IMR-90 (cell line): ENCODE measurements around the gene TMEM238. TPM values are rescaled to one million over a fixed set of nuclear protein-coding genes. Genes with fewer than 3 reads are reported as not detected.

Source experiments
- ATAC-seq: fragments of 200-7000 bp; cut with Tn5 transposase; 2 replicates; pipeline ENCODE4 v1.9.1; 2020; ENCODE audit warnings: low read depth, mild to moderate bottlenecking, moderate library complexity
- BruUV-seq: library from RNA; stranded (reverse); fragments of 400-500 nt; replicated peaks from 2 replicates; lab custom pipeline; 2021; lab: Mats Ljungman, UMichigan
- CTCF ChIA-PET: fragments of 300-600 bp; formaldehyde crosslinking; extraction: SDS; loops from one replicate; lab custom pipeline; 2021; ENCODE audit warnings: antibody characterized with exemption; lab: Yijun Ruan, JAX
- POLR2A ChIA-PET: fragments of 300-600 bp; sonication (Branson Sonifier 250); formaldehyde crosslinking; loops from one replicate; lab custom pipeline; 2022; ENCODE audit warnings: antibody characterized with exemption; ENCODE audit not compliant: unreplicated experiment; lab: Charles Lee
- DNase-seq: peaks from one replicate; pipeline ENCODE4 v3.0.0; 2013
- H2AFZ ChIP-seq: replicated peaks from 2 replicates; pipeline ENCODE3; 2013; ENCODE audit warnings: low read length, mild to moderate bottlenecking; ENCODE audit not compliant: poor library complexity
- H2AK5ac ChIP-seq: 2 replicates; pipeline ENCODE4 v1.6.1; 2013; ENCODE audit warnings: low read depth, low read length, inconsistent platforms
- H2AK9ac ChIP-seq: replicated peaks from 2 replicates; pipeline ENCODE3; 2013; ENCODE audit warnings: mild to moderate bottlenecking, low read depth, low read length, moderate library complexity; ENCODE audit not compliant: poor library complexity
- H2BK120ac ChIP-seq: 2 replicates; pipeline ENCODE4 v1.6.1; 2013; ENCODE audit warnings: low read depth, low read length, inconsistent platforms
- H2BK15ac ChIP-seq: 3 replicates; pipeline ENCODE4 v1.6.1; 2013; ENCODE audit warnings: low read depth, low read length, inconsistent platforms
- H2BK20ac ChIP-seq: 2 replicates; pipeline ENCODE4 v1.6.1; 2013; ENCODE audit warnings: low read depth, mild to moderate bottlenecking, inconsistent platforms, low read length, moderate library complexity
- H2BK5ac ChIP-seq: 2 replicates; pipeline ENCODE4 v1.6.1; 2013; ENCODE audit warnings: mild to moderate bottlenecking, low read depth, low read length, inconsistent platforms; ENCODE audit not compliant: poor library complexity, severe bottlenecking
- H3K14ac ChIP-seq: replicated peaks from 2 replicates; pipeline ENCODE4 v1.6.1; 2013; ENCODE audit warnings: low read depth, low read length, inconsistent platforms
- H3K18ac ChIP-seq: 2 replicates; pipeline ENCODE4 v1.6.1; 2013; ENCODE audit warnings: low read depth, low read length, control low read depth
- H3K23ac ChIP-seq: 2 replicates; pipeline ENCODE4 v1.6.1; 2013; ENCODE audit warnings: low read depth, low read length, inconsistent platforms
- H3K27ac ChIP-seq: 2 replicates; pipeline ENCODE4 v1.5.1; 2013; ENCODE audit warnings: mild to moderate bottlenecking, control low read depth, low read length; ENCODE audit not compliant: insufficient read depth
- H3K27me3 ChIP-seq: 2 replicates; pipeline ENCODE4 v1.6.1; 2013; ENCODE audit warnings: low read length; ENCODE audit not compliant: control insufficient read depth, insufficient read depth
- H3K36me3 ChIP-seq: 2 replicates; pipeline ENCODE4 v1.6.1; 2013; ENCODE audit warnings: low read length, mixed read lengths; ENCODE audit not compliant: control insufficient read depth, insufficient read depth
- H3K4ac ChIP-seq: 2 replicates; pipeline ENCODE4 v1.6.1; 2013; ENCODE audit warnings: low read depth, low read length, inconsistent platforms
- H3K4me1 ChIP-seq: 2 replicates; pipeline ENCODE4 v1.6.1; 2013; ENCODE audit warnings: low read length, mixed read lengths; ENCODE audit not compliant: control insufficient read depth, insufficient read depth
- H3K4me2 ChIP-seq: 2 replicates; pipeline ENCODE4 v1.6.1; 2013; ENCODE audit warnings: low read depth, mild to moderate bottlenecking, control low read depth, low read length, moderate library complexity
- H3K4me3 ChIP-seq: 2 replicates; pipeline ENCODE4 v1.5.1; 2013; ENCODE audit warnings: low read depth, mild to moderate bottlenecking, control low read depth, low read length, moderate library complexity; ENCODE audit not compliant: insufficient read depth
- H3K56ac ChIP-seq: 2 replicates; pipeline ENCODE4 v1.6.1; 2013; ENCODE audit warnings: low read length, inconsistent platforms; ENCODE audit not compliant: insufficient read depth; ENCODE audit errors: extremely low read depth
- H3K79me1 ChIP-seq, 2 experiments: 2 replicates each; pipeline ENCODE4 v1.6.1; 2013; ENCODE audit warnings: low read length in 2 of 2, inconsistent platforms in 1 of 2, low read depth in 1 of 2
- H3K9ac ChIP-seq: 2 replicates; pipeline ENCODE4 v1.6.1; 2013; ENCODE audit warnings: low read depth, low read length, control low read depth
- H3K9me1 ChIP-seq: 2 replicates; pipeline ENCODE4 v1.6.1; 2013; ENCODE audit warnings: low read length, inconsistent platforms; ENCODE audit not compliant: insufficient read depth
- H3K9me3 ChIP-seq: 2 replicates; pipeline ENCODE4 v1.6.1; 2013; ENCODE audit warnings: low read length; ENCODE audit not compliant: control insufficient read depth, insufficient read depth
- H4K20me1 ChIP-seq: 2 replicates; pipeline ENCODE4 v1.6.1; 2013; ENCODE audit warnings: low read length, inconsistent platforms; ENCODE audit not compliant: insufficient read depth
- H4K5ac ChIP-seq: 2 replicates; pipeline ENCODE4 v1.6.1; 2013; ENCODE audit warnings: mild to moderate bottlenecking, low read depth, low read length, control low read depth
- H4K8ac ChIP-seq, 2 experiments: 2 replicates each; pipeline ENCODE4 v1.6.1; 2013; ENCODE audit warnings: low read depth in 2 of 2, low read length in 2 of 2, control low read depth in 1 of 2, inconsistent platforms in 1 of 2
- H4K91ac ChIP-seq: 2 replicates; pipeline ENCODE4 v1.6.1; 2013; ENCODE audit warnings: low read depth, low read length, inconsistent platforms; ENCODE audit not compliant: insufficient read depth
- BHLHE40 ChIP-seq: fragments of 150-350 bp; IDR thresholded peaks from 2 replicates; pipeline ENCODE4 v1.6.1; 2016; ENCODE audit warnings: mild to moderate bottlenecking, low read depth, low read length
- CEBPB ChIP-seq: IDR thresholded peaks from 2 replicates; pipeline ENCODE4 v1.6.1; 2012; ENCODE audit warnings: low read depth, low read length, improper control_type of control experiment
- CHD1 ChIP-seq: IDR thresholded peaks from 2 replicates; pipeline ENCODE4 v1.6.1; 2012; ENCODE audit warnings: low read depth, low read length, improper control_type of control experiment
- FOS ChIP-seq: fragments of 150-350 bp; IDR thresholded peaks from 2 replicates; pipeline ENCODE4 v1.6.1; 2016; ENCODE audit warnings: low read depth, low read length
- MAFK ChIP-seq: IDR thresholded peaks from 2 replicates; pipeline ENCODE4 v1.6.1; 2012; ENCODE audit warnings: low read depth, low read length, improper control_type of control experiment
- MAZ ChIP-seq: IDR thresholded peaks from 2 replicates; pipeline ENCODE4 v1.6.1; 2012; ENCODE audit warnings: low read depth, mild to moderate bottlenecking, low read length, improper control_type of control experiment, moderate library complexity, borderline replicate concordance
- MXI1 ChIP-seq: IDR thresholded peaks from 2 replicates; pipeline ENCODE4 v1.6.1; 2012; ENCODE audit warnings: low read depth, mild to moderate bottlenecking, low read length, moderate library complexity, borderline replicate concordance
- NFE2L2 ChIP-seq: fragments of 150-350 bp; IDR thresholded peaks from 2 replicates; pipeline ENCODE4 v1.6.1; 2016; ENCODE audit warnings: low read depth, mild to moderate bottlenecking, low read length
- POLR2A ChIP-seq: IDR thresholded peaks from 2 replicates; pipeline ENCODE4 v1.6.1; 2012; ENCODE audit warnings: mild to moderate bottlenecking, low read depth, low read length
- RAD21 ChIP-seq: IDR thresholded peaks from 2 replicates; pipeline ENCODE4 v1.6.1; 2012; ENCODE audit warnings: low read length, improper control_type of control experiment
- RCOR1 ChIP-seq: IDR thresholded peaks from 2 replicates; pipeline ENCODE4 v1.6.1; 2012; ENCODE audit warnings: mild to moderate bottlenecking, low read length, improper control_type of control experiment; ENCODE audit not compliant: insufficient replicate concordance
- RFX5 ChIP-seq: IDR thresholded peaks from 2 replicates; pipeline ENCODE4 v1.8.0; 2012; ENCODE audit warnings: low read depth, mild to moderate bottlenecking, low read length, moderate library complexity
- SMC3 ChIP-seq: fragments of 150-350 bp; IDR thresholded peaks from 2 replicates; pipeline ENCODE4 v1.6.1; 2016; ENCODE audit warnings: low read depth, mild to moderate bottlenecking, antibody characterized with exemption, low read length, moderate library complexity
- WGBS, 2 experiments: methylation state at CpG; one replicate each; pipeline versions ENCODE4 v1.1.5 to v1.1.7; 2013; ENCODE audit warnings: missing lambda C conversion rate in 2 of 2; ENCODE audit not compliant: insufficient read length in 1 of 2; ENCODE audit errors: extremely low coverage in 2 of 2; 5-methylcytosine and 5-hydroxymethylcytosine counted together
- dilution Hi-C: fragments of 300-500 bp; cut with HindIII; formaldehyde crosslinking; loops from one replicate; pipeline ENCODE4 v1.14.3; 2018; ENCODE audit warnings: low sequenced_read_pairs; ENCODE audit not compliant: unreplicated experiment
- in situ Hi-C: fragments of 300-500 bp; cut with MboI; formaldehyde crosslinking; loops from 3 replicates; pipeline ENCODE4 v1.14.3; 2019; ENCODE audit warnings: low sequenced_read_pairs, inconsistent platforms, mixed read lengths
- intact Hi-C: fragments of 100-400 bp; cut with micrococcal nuclease; formaldehyde crosslinking; loops from 2 replicates; pipeline ENCODE4 v1.10.0; 2022
- polyA plus RNA-seq, 3 experiments: library from polyadenylated mRNA; depleted of rRNA; stranded (reverse); fragments of >200 nt; gene quantifications; 2 replicates each; pipeline ENCODE4 v1.2.3, GENCODE V29; 2012; ENCODE audit warnings: low replicate concordance in 1 of 3
- total RNA-seq: library from RNA; depleted of rRNA; stranded (reverse); fragments of >200 nt; gene quantifications from 2 replicates; pipeline ENCODE4 v1.2.3, GENCODE V29; 2012
- TF ChIP-seq, protein P1 (sequence below): fragments of 150-350 bp; IDR thresholded peaks from 2 replicates; pipeline ENCODE4 v1.6.1; 2017; ENCODE audit warnings: mild to moderate bottlenecking, antibody characterized with exemption, low read length, low read depth
- TF ChIP-seq, protein P2 (sequence below): fragments of 150-350 bp; IDR thresholded peaks from 2 replicates; pipeline ENCODE4 v1.6.1; 2016; ENCODE audit warnings: low read depth, mild to moderate bottlenecking, low read length, moderate library complexity, borderline replicate concordance
- TF ChIP-seq, protein P3 (sequence below): conservative IDR thresholded peaks from 2 replicates; pipeline ENCODE4 v1.5.1; 2012; ENCODE audit warnings: mild to moderate bottlenecking, low read depth, low read length, improper control_type of control experiment

Gene TMEM238
- total and polyA plus RNA-seq, 2 of the 4 experiments (the other 2 are of a cell fraction), result not detected

DNA sequence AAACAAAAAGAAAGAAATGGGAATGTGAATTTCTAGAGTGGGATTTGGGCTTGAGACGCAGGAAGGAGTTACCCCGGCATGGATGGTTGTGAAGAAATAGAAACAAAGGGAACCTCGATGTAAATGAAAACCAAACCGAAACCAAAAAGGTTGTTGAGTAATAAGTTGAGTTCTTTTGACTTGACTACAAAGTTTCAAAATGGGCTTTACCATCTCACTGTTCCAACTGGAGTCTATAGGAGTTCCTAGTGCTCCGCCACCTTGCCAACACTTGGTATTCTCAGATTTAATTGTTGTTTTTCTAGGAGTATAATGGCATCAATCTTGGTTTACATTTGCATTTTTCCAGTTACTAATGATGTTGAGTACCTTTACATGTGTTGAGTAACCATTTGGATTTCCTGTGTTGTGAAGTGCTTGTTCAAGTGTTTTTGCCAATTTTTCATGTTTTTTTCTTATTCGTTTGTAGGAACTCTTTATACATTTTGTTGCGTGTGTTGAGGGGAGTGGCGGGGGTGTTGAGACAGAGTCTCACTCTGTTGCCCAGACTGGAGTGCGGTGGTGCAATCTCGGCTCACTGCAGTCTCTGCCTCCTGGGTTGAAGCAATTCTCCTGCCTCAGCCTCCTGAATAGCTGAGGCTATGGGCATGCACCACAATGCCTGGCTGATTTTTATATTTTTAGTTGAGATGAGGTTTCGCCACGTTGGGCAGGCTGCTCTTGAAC is 14.3 kb upstream of the TMEM238 start:
- Histone ChIP-seq H3K56ac (no peak overlapping the region), H2BK120ac (no peak overlapping the region), H3K9me1 (no peaks in the 10 kb centered on the region), H4K91ac (no peak overlapping the region), H2BK15ac (no peak overlapping the region), H3K27ac (no peak overlapping the region), H3K4ac (no peak overlapping the region), H3K4me1 (no peaks in the 10 kb centered on the region), H4K20me1 (peaks cover 38% of the 10 kb centered on the region), H3K9me3 (no peaks in the 10 kb centered on the region), H3K18ac (no peak overlapping the region), H3K4me2 (no peak overlapping the region), H4K8ac (no peak overlapping the region), H2AFZ (no peak overlapping the region), H4K5ac (no peak overlapping the region), H2BK20ac (no peak overlapping the region), H3K36me3 (peaks cover 26% of the 10 kb centered on the region), H3K9ac (no peak overlapping the region), H3K23ac (no peak overlapping the region), H3K79me1 (peaks cover 6 to 31% of the 10 kb centered on the region in 2 experiments), H2AK5ac (no peak overlapping the region; the same call in 1 of the 2 replicates), H3K4me3 (no peak overlapping the region), H3K14ac (no peak overlapping the region), H3K27me3 (no peaks in the 10 kb centered on the region), H2AK9ac (no peak overlapping the region), H2BK5ac (no peak overlapping the region)
- CTCF ChIA-PET, result no interaction called here
- ATAC-seq (no peak), DNase-seq (no peak)
- dilution Hi-C loops, result no loop called here
- 100% methylated on average over 2 of the region's 12 CpGs; no CpG with 5 or more reads in 1 of the 2 experiments for WGBS, 2 experiments
- POLR2A ChIA-PET, result no interaction called here
- in situ Hi-C loops, result no loop called here
- intact Hi-C loops, result no loop called here
- TF ChIP-seq POLR2A (no peak; the same call in 1 of the 2 replicates), MXI1 (no peak), CEBPB (no peak), CHD1 (no peak), FOS (no peak), RCOR1 (no peak), RFX5 (no peak), BHLHE40 (no peak), MAZ (no peak), RAD21 (no peak), NFE2L2 (no peak), SMC3 (no peak), MAFK (no peak)
- TF ChIP-seq, protein P1, sequence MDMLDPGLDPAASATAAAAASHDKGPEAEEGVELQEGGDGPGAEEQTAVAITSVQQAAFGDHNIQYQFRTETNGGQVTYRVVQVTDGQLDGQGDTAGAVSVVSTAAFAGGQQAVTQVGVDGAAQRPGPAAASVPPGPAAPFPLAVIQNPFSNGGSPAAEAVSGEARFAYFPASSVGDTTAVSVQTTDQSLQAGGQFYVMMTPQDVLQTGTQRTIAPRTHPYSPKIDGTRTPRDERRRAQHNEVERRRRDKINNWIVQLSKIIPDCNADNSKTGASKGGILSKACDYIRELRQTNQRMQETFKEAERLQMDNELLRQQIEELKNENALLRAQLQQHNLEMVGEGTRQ, result no peak
- TF ChIP-seq, protein P2, sequence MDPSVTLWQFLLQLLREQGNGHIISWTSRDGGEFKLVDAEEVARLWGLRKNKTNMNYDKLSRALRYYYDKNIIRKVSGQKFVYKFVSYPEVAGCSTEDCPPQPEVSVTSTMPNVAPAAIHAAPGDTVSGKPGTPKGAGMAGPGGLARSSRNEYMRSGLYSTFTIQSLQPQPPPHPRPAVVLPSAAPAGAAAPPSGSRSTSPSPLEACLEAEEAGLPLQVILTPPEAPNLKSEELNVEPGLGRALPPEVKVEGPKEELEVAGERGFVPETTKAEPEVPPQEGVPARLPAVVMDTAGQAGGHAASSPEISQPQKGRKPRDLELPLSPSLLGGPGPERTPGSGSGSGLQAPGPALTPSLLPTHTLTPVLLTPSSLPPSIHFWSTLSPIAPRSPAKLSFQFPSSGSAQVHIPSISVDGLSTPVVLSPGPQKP, result no peak
- TF ChIP-seq, protein P3, sequence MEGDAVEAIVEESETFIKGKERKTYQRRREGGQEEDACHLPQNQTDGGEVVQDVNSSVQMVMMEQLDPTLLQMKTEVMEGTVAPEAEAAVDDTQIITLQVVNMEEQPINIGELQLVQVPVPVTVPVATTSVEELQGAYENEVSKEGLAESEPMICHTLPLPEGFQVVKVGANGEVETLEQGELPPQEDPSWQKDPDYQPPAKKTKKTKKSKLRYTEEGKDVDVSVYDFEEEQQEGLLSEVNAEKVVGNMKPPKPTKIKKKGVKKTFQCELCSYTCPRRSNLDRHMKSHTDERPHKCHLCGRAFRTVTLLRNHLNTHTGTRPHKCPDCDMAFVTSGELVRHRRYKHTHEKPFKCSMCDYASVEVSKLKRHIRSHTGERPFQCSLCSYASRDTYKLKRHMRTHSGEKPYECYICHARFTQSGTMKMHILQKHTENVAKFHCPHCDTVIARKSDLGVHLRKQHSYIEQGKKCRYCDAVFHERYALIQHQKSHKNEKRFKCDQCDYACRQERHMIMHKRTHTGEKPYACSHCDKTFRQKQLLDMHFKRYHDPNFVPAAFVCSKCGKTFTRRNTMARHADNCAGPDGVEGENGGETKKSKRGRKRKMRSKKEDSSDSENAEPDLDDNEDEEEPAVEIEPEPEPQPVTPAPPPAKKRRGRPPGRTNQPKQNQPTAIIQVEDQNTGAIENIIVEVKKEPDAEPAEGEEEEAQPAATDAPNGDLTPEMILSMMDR, result no peak
- BruUV-seq, result no TSS peak
